Right lobe of liver (tissue), 6 donors: Measurements from ENCODE around the gene RGL1. TPM values are rescaled to one million over a fixed set of nuclear protein-coding genes. Genes with fewer than 3 reads are reported as not detected.

Experiments
- ATAC-seq, 4 donors: fragments of 200-7000 bp; cut with Tn5 transposase; one replicate each; pipeline ENCODE4 v1.9.1; 2020; ENCODE audit warnings: mild to moderate bottlenecking in 4 of 4, moderate library complexity in 4 of 4
- DNase-seq, 3 donors: peaks; one replicate each; pipeline ENCODE4 v3.0.0-alpha.2; 2020
- H3K27ac ChIP-seq, 3 donors: fragments of 200-600 bp; one replicate each; pipeline ENCODE4 v1.8.0; 2022
- H3K27me3 ChIP-seq, 2 donors: fragments of 200-600 bp; one replicate each; pipeline ENCODE4 v1.8.0; 2022
- H3K36me3 ChIP-seq, 4 donors: fragments of 200-600 bp; sonication (generic) in 1 of 4; one replicate each; pipeline versions ENCODE4 v1.5.1 to v1.8.0; 2017 to 2022; ENCODE audit warnings: control low read depth in 1 of 4
- H3K4me1 ChIP-seq, 4 donors: fragments of 200-600 bp; sonication (generic) in 1 of 4; one replicate each; pipeline versions ENCODE4 v1.5.1 to v1.8.0; 2017 to 2022; ENCODE audit warnings: control low read depth in 1 of 4
- H3K4me3 ChIP-seq, 3 donors: fragments of 200-600 bp; one replicate each; pipeline ENCODE4 v1.8.0; 2022
- H3K9me3 ChIP-seq, 4 donors: fragments of 200-600 bp; sonication (generic) in 1 of 4; one replicate each; pipeline versions ENCODE4 v1.5.1 to v1.8.0; 2017 to 2022; ENCODE audit warnings: control low read depth in 1 of 4
- POLR2A ChIP-seq: fragments of 450-650 bp; IDR thresholded peaks from one replicate; pipeline ENCODE4 v1.6.1; 2017; ENCODE audit warnings: antibody characterized with exemption, mild to moderate bottlenecking
- WGBS: methylation state at CpG from one replicate; pipeline ENCODE4 v1.1.6; 2018; ENCODE audit warnings: low coverage, low lambda C conversion rate; ENCODE audit not compliant: insufficient coverage; ENCODE audit errors: missing lambda C conversion rate; 5-methylcytosine and 5-hydroxymethylcytosine counted together
- intact Hi-C, 2 donors: fragments of 100-400 bp; cut with DNase I; formaldehyde crosslinking; loops; one replicate each; pipeline versions ENCODE4 v1.11.2 to v1.14.1; 2022
- total RNA-seq, 6 experiments: library from RNA; depleted of rRNA in 2 of 6; stranded (reverse); fragments of >200 nt in 2 of 6; fragmentation: NEBNext Ultra II Directional in 3 of 6; extraction: Animal tissue kit (Norgen Biotek cat#: 25700) in 3 of 6; gene quantifications; one replicate each; pipeline versions ENCODE4 v1.1.0 to v1.2.4, GENCODE V29; 2016 to 2023
- TF ChIP-seq, protein P1 (sequence below), 4 donors: fragments of 200-600 bp in 3 of 4; fragments of 450-650 bp in 1 of 4; IDR thresholded peaks; one replicate each; pipeline versions ENCODE4 v1.5.1 to v1.8.0; 2016 to 2022; ENCODE audit warnings: antibody characterized with exemption in 4 of 4, mild to moderate bottlenecking in 2 of 4
- donor health status: DM: no; HTN: yes; CAD: no.
- donor health status: DM: no; HTN: no; CAD: no.
- donor health status: DM: no; HTN: no; CAD: no.
- donor health status: DM: no; HTN: yes; CAD: no.
- donor health status: DM: no; HTN: yes; CAD: no.

RGL1 gene
- total RNA-seq, 6 experiments from 2014 or later, result 5.5 to 13.1 (median 6.9) TPM

DNA sequence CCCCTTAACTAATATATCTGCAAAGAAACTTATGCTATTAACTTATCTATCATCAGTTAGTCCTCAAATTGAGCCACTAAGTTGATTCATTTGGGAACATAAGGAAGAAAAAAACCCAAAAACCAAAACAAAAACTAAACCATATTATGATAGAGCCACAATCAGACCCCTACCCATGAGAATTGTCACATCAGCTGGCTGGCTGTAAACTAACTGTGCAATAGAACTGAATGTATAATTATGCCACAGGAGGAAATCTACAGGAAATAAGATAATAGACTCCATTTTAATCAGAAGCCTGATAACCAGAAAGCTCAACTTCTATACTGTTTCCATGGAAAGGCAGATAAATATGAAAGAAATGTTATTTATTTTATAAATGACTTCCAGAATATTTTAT is 110.0 kb downstream of the RGL1 start:
- no peaks in the 10 kb centered on the region for H3K9me3 ChIP-seq
- DNase-seq, result no peak
- TF ChIP-seq, protein P1, sequence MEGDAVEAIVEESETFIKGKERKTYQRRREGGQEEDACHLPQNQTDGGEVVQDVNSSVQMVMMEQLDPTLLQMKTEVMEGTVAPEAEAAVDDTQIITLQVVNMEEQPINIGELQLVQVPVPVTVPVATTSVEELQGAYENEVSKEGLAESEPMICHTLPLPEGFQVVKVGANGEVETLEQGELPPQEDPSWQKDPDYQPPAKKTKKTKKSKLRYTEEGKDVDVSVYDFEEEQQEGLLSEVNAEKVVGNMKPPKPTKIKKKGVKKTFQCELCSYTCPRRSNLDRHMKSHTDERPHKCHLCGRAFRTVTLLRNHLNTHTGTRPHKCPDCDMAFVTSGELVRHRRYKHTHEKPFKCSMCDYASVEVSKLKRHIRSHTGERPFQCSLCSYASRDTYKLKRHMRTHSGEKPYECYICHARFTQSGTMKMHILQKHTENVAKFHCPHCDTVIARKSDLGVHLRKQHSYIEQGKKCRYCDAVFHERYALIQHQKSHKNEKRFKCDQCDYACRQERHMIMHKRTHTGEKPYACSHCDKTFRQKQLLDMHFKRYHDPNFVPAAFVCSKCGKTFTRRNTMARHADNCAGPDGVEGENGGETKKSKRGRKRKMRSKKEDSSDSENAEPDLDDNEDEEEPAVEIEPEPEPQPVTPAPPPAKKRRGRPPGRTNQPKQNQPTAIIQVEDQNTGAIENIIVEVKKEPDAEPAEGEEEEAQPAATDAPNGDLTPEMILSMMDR (IDR thresholded peaks at IDR 0.05), result no peak
- TF ChIP-seq POLR2A, result no peak
- no peak overlapping the region for H3K4me3 ChIP-seq
- ATAC-seq, result no peak
- no peak overlapping the region for H3K27ac ChIP-seq
- peaks cover 0 to 5% (median 0%) of the 10 kb centered on the region in 4 donors for H3K4me1 ChIP-seq
- peaks cover 0 to 9% (median 4%) of the 10 kb centered on the region in 4 donors for H3K36me3 ChIP-seq
- intact Hi-C loops, result loop anchor here in 1 of 2 donors (10.0 kb wide), 1 partner anchor 260 kb away; the partner anchor contains the start of gene APOBEC4
- H3K27me3 ChIP-seq, result no peaks in the 10 kb centered on the region

DNA sequence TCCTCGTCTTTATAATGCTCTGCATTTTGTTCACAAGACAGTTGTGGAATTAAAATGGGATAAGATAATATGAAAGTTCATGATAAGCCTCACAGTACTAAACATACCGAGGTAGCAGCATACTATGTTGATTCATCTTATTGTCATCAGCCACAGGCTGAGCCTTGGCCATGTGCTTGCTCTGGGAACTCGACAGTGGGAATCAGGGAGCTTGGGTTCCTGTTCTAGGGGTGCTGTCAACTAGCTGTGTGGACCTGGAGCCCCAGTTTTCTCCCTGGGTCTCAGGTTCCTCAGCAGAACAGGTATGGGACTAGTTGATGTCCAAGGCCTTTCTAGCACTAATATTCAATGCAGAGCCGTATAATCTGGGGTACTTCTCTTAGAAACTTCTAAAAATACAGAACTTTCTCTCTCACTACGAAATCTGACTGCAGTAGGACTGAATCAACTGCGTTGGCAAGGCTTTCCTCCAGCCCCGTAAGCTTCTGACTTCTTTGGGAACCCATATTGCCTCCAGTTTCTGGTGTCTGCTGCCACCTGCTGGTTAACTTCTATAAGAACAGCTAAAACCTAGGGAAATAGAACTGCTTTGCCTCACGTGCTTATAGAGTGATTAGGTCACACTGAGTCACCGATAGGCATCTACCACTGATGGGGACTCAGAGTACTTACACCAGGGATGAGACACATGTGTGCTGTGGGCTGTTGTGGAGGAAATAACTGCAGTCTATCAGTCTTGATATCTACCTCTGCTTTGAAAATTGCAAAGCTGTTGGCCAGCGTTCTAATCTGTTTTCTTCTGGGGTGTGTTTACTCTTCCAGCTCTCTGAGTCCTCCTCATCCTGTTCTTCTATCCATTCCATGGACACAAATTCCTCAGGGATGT is 110.9 kb downstream of the RGL1 start:
- H3K27me3 ChIP-seq, result no peaks in the 10 kb centered on the region
- DNase-seq (peak in 2 of 3 donors; percentile 46 to 74), ATAC-seq (peak; percentile 87 to 93 (median 90))
- H3K27ac ChIP-seq, result no peak overlapping the region
- no peaks in the 10 kb centered on the region for H3K9me3 ChIP-seq
- WGBS, result 10% methylated on average over 8 of the region's 10 CpGs
- TF ChIP-seq POLR2A, result no peak
- TF ChIP-seq, protein P1 (IDR thresholded peaks at IDR 0.05), result peak; percentile 81 to 92 (median 83)
- no peak overlapping the region for H3K4me3 ChIP-seq
- intact Hi-C loops, result loop anchor here in 1 of 2 donors (10.0 kb wide), 1 partner anchor 261 kb away; the partner anchor contains the start of gene APOBEC4
- peaks cover 0 to 5% (median 0%) of the 10 kb centered on the region in 4 donors for H3K4me1 ChIP-seq
- peaks cover 0 to 9% (median 4%) of the 10 kb centered on the region in 4 donors for H3K36me3 ChIP-seq

DNA sequence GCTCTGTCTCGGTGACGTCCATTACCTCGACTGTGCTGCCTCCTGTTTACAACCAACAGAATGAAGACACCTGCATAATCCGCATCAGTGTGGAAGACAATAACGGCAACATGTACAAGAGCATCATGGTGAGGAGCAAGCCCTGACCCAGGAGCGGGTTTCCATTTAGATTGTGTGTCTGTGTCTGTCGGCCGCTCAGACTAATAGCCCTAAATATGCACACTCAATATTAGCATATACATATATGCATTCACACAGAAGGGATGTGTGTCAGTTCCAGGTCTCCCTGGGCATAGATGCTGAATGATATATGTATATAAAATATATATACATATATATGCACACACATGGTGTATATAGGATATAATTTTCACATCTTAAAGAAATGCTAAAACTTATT is 111.7 kb downstream of the RGL1 start:
- 90% methylated on average over 6 of the region's 8 CpGs for WGBS
- Histone ChIP-seq H3K27me3 (no peaks in the 10 kb centered on the region), H3K4me3 (no peak overlapping the region), H3K4me1 (peaks cover 0 to 5% (median 0%) of the 10 kb centered on the region in 4 donors), H3K36me3 (peaks cover 0 to 9% (median 4%) of the 10 kb centered on the region in 4 donors), H3K27ac (no peak overlapping the region), H3K9me3 (no peaks in the 10 kb centered on the region)
- no peak for TF ChIP-seq POLR2A
- TF ChIP-seq, protein P1 (IDR thresholded peaks at IDR 0.05), result no peak
- intact Hi-C loops, result loop anchor here in 1 of 2 donors (10.0 kb wide), 1 partner anchor 262 kb away; the partner anchor contains the start of gene APOBEC4
- ATAC-seq, result no peak
- DNase-seq, result no peak

DNA sequence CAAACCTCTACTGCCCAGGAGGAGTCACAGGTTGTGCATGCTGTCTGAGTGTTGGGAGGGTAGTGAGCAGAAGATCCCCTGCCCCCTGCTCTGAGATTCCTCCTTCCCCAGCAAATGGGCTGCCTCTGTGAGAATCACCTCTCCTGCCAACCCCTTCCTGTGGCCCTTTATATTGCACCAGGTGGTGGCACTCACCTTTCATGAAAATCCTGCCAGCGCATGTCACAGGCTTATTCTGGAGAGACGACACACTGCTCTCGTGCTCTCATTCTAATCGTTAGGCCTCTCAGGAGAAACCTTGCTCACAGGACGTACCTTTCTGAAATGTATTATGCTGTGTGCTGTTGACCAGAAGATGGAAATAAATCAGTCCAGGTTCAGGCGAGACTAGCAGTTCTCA is 113.7 kb downstream of the RGL1 start:
- peaks cover 0 to 14% (median 1%) of the 10 kb centered on the region in 4 donors for H3K36me3 ChIP-seq
- 83% methylated on average over 5 of the region's 6 CpGs for WGBS
- intact Hi-C loops, result loop anchor here in 1 of 2 donors (10.0 kb wide), 1 partner anchor 264 kb away; the partner anchor contains the start of gene APOBEC4
- H3K4me3 ChIP-seq, result no peak overlapping the region
- TF ChIP-seq, protein P1 (IDR thresholded peaks at IDR 0.05), result no peak
- TF ChIP-seq POLR2A, result no peak
- H3K9me3 ChIP-seq, result no peaks in the 10 kb centered on the region
- no peak for DNase-seq
- no peak for ATAC-seq
- H3K27me3 ChIP-seq, result no peaks in the 10 kb centered on the region
- peaks cover 0 to 5% (median 0%) of the 10 kb centered on the region in 4 donors for H3K4me1 ChIP-seq
- H3K27ac ChIP-seq, result no peak overlapping the region
